ENCODE results near the gene ADAMTS2.

Gene ADAMTS2

GRCh38 chr5:179065703-179066102, 279.6 kb downstream of the ADAMTS2 start:
- DNase-seq (ENCODE audit: insufficient read length, low spot score), result no peak
- TF ChIP-seq CTCF (IDR thresholded peaks at IDR 0.05; ENCODE audit: insufficient read depth, missing control alignments), result no peak
- FAIRE-seq, result no peak

GRCh38 chr5:179061025-179061424, 284.2 kb downstream of the ADAMTS2 start:
- TF ChIP-seq CTCF (IDR thresholded peaks at IDR 0.05; ENCODE audit: insufficient read depth, missing control alignments), result no peak
- FAIRE-seq, result no peak
- DNase-seq (ENCODE audit: insufficient read length, low spot score), result no peak
